ENCODE data around the gene TK1.
"Not testable (repeated sequence)": the region's sequence is repeated elsewhere in the genome, so short reads cannot be mapped to it uniquely, and the experiment has no call there.

Gene TK1

DNA sequence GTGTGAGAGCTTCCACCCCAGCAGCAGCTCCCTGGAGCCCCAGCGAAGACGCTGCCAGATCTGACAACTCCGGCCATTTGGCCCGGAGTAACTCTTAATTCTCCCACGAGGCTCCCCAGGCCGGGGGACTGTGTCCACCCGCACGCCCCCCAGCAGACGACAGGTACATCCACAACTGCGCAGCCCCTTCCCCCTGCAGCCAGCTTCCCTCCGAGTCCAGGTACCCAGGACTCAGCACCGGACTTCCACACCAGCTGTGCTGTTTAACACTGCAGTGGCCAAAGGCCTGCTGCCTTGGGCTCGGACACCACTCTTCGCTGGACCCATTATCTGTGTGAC is 11.2 kb downstream of the TK1 start:
- no peak for DNase-seq

DNA sequence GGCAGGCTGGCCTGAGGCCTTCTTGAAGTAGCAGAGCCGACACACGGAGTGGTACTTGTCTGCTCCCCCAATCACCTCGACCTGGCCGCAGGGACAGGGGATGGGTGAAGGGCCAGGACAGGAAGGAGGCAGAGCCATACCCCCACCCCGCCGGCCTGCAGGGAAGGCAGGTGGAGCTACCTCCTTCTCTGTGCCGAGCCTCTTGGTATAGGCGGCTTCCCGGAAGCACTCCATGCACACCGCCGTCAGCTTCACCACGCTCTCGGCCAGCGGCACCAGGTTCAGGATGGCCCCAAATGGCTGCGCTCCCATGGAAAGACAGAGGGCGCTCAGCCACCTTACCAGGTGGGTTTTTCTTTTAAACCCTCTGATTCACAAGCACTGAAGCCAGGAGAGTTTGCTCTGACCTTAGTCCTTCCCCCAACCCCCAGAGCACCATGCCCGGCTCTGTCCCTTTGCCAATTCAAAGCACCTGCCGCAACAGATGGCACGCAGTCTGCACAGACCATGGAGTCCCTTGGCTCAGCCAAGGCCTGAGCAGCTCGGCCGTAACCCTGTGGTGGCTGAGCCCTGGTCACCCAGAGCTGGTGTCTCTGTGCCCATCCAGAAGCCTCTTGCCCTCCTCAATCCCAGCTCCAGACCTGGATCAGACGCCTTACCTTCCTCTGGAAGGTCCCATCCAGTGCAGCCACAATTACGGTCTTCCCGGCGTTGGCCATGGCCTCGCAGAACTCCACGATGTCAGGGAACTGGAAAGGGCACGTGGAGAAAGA is 11.8 kb downstream of the TK1 start:
- peak; percentile 44 for DNase-seq

DNA sequence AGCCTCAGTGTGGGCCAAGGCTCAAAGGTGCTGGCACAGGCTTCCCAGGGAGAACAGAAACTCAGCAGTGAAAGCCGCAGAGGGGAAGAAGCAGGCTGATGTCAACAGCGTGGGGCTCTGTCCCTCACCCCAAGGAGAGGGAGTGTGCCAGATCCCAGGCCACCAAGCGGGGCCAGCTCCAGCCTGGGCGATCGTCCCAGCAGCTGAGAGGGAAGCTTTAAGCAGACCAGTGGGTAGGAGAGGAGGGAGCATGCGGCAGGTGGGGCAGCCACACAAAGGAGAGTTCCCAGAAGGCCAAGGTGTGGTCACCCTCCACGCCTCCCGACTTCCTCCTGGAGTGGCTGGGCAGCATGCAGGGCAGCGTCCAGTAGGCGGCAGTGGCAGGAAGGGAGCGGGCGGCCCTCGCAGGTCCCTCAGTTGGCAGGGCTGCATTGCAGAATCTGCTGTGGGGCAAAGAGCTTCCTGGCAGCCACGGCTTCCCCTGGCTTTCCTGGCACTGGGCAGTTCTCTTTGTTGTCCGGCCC is 12.4 kb downstream of the TK1 start:
- DNase-seq: no peak

DNA sequence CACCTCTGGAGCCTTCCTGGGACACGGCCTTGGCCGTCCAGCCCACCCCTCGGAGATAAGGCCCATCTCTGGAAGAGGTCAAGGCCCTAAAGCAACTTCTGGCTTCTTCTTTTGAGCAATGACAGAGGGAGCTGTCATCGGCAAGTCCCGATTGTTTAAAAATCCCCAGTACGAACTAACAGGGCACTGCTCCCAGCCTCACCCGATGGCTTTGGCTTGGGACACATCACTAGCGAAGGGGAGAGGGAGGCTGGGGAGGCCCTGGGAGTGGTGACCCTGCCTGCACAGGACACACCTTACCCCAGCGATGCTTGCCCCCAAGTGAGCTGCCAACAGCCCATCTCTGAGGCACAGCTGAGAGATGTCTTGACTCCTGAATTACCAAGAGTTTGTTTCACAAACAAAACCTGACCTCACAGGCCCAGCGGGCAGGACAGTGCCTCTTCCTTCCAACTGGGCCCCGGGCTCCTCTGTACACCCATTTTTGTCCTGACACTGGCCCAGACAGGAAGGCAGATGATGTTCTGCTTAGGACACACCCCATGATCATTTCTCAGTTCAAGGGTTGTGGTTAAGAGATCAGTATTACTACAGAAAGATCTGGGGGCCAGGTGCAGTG is 13.6 kb downstream of the TK1 start:
- DNase-seq: no peak

DNA sequence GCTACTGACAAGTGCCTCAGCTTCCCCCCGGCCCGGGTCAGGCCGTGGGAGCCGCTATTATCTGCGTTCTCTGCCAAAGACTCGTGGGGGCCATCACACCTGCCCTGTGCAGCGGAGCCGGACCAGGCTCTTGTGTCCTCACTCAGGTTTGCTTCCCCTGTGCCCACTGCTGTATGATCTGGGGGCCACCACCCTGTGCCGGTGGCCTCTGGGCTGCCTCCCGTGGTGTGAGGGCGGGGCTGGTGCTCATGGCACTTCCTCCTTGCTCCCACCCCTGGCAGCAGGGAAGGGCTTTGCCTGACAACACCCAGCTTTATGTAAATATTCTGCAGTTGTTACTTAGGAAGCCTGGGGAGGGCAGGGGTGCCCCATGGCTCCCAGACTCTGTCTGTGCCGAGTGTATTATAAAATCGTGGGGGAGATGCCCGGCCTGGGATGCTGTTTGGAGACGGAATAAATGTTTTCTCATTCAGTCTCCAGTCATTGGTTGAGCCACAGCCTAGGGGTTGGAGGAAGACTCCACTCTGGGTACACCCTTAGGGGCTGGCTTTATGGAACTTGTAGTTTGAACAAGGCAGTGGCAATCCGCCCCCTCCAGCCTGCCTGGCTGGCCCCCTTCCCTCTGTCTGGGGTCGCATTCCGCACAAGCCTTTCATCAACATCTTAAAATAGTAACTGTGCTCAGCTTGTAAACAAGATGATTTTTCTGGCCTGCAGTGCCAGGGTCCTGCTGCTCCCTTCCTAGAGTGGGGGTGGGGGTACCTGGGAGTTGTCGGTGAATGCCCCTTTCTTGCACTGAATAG is 14.4 kb downstream of the TK1 start:
- no peak for DNase-seq

DNA sequence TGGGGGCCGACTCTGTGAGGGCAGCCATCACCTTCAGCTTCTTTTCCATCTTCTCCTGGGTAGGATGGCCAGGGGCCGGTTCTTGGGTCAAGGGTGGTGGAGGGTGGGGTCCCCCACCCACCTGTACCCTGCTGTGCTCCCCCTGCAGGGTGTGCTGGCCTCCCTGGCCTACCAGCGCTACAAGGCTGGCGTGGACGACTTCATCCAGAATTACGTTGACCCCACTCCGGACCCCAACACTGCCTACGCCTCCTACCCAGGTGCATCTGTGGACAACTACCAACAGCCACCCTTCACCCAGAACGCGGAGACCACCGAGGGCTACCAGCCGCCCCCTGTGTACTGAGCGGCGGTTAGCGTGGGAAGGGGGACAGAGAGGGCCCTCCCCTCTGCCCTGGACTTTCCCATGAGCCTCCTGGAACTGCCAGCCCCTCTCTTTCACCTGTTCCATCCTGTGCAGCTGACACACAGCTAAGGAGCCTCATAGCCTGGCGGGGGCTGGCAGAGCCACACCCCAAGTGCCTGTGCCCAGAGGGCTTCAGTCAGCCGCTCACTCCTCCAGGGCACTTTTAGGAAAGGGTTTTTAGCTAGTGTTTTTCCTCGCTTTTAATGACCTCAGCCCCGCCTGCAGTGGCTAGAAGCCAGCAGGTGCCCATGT is 15.1 kb downstream of the TK1 start:
- not testable (repeated sequence) for DNase-seq

DNA sequence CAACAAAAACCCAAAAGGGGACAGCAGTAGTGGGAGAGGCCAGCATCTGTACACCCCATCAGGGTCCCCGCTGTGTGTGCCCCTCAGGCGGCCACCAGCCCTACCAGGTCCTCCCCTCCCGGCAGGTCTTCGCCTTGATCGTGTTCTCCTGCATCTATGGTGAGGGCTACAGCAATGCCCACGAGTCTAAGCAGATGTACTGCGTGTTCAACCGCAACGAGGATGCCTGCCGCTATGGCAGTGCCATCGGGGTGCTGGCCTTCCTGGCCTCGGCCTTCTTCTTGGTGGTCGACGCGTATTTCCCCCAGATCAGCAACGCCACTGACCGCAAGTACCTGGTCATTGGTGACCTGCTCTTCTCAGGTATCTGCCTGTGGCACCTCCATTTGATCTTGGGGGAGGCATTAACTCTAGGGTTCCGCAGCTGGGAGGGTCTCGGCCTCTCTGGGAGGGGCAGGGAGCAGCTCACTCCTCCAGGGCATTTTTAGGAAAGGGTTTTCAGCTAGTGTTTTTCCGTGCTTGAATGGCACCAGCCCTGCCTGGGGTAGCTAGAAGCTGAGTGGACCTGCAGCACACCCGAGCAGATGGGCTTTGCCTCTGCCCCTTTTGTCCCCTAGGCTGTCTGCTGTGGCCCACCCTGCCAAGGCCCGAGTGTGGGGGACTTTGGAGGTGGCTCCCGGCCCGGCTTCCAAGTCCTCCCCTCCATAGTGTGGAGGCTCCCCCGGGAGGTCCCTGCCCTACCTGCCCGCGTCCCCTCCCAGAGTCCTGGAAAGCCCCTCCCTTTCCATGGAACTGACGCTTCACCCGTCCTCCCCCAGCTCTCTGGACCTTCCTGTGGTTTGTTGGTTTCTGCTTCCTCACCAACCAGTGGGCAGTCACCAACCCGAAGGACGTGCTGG is 15.9 kb downstream of the TK1 start:
- DNase-seq: no peak

DNA sequence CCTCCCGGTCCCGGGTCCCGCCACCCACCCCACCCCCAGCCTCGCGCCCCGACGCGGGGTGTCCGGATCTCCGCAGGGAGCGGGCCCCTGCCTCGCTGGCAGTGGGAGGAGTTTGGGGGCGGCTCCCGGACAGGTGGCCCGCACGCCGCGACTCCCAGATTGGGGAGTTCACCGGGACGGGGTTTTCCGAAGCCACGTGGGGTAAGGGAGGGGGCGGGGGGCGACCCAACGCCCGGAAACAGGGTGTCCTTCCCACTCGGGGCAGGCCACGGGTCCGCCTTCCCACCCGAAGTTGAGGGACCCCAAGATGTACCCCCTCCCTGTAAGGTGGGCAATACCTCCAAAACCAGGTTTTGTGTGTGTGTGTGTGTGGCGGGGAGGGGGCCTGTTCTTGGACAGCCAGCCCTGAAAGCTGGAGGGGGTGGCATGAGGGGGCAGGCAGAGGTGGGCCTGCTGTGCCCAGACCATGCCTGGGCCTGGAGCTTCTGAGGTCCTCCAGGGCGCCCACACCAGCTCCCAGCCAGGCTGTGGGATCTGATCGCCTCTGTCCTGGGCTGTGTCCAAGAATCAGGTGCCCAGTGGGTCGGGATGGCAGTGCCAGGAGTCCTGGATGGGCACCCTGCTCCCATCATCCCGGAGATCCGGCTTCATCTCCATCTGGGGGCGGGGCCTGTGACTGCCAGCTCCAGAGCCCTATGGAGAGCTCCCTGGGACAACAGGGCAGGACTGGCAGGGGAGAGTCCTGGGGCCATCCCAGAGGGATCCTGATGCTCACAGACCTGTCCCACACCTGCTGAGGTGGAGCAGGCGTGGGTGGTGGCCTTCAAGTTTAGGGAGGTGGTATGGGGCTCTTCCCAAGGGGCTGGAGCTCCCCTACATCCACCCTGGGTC is 17.7 kb downstream of the TK1 start:
- no peak for DNase-seq

DNA sequence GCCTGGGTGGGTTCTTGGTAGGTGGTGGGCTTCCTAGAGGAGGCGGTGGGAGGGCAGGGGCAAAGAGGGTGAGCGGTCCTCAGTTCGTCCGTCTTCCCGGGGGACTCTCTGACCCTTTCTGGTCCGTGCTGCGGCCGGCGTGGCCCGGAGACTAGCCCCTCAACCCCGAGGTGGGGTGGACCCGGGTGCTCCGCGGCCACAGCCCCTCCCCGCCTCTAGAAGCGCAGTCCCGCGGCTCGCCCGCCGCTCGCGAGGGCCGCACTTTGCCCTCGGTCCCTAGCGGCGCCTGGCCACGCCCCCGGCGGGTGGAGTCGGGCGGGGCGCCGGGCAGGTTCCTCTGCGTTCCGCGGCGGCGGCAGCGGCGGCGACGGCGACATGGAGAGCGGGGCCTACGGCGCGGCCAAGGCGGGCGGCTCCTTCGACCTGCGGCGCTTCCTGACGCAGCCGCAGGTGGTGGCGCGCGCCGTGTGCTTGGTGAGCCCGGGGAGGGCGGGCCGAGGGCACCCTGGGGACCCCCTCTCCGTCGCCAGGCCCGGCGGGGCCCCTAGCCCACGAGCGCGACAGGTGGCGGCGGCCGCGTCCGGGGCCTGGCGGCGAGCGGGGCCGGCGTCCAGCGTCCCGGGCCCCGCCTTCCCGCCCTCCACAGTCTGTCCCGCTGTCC is 18.5 kb downstream of the TK1 start, which contains the start of gene SYNGR2:
Gene SYNGR2, plus strand, starts transcription at position 340 of the 661 bp plus-strand sequence. Its CDS starts 36 bp downstream, at position 376.
- DNase-seq: peak; percentile 63

DNA sequence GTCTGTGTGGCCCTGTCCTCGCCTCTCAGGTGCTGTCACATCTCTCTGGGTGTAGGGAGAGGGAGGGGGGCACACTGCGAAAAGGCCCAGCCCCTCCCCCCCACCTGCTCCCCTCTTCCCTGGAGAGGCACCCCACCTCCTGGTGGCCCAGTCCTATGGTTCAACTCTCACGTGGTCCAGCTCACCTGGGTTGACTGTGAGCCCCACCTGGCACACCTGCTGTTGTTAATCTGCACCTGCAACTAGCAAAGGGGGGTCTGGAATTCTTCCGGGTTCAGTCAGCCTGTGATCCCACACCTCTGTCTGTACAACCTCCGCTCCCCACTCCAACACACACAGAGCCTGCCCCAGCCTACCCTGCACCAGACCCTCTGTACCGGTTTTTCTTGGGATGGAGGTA is 20.4 kb downstream of the TK1 start:
- no peak for DNase-seq

DNA sequence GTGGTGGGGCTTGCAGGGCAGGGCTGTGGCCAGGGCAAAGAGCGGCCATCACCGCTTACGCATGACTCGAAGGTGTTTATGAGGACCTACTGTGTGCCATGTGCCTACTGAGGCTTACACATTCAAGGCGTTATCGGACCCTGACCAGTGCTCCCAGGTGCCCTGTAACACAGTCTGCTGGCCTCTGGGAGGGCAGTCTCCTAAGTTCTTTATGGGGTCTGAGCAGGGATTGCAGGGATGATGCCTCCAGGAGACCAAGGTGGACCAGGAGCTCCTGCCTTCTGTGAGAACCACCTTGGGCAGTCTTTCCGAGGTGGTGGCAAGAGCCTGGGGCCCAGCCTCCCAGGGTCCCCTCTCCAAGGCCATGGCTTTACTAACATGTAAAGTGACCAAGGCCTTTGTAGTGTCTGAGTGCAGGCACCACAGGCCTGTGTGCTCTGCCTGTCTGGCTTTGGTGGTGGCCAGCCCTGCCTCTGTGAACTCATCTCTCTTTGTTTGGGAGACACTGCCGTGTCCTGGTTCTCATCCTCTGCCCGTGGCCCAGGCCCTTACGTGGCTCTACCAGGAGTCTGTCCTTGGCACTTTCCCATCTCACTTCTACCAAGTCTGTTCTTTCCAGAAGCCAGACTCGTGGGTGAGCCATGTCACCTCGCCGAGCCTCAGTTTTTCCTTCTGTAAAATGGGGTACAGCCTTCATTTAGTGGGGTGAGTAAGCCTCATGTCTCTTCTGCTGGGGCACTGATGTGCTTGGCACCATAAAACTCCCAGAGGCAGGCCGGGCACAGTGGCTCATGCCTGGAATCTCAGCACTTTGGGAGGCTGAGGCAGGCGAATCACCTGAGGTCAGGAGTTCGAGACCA is 21.9 kb downstream of the TK1 start:
- DNase-seq: no peak

DNA sequence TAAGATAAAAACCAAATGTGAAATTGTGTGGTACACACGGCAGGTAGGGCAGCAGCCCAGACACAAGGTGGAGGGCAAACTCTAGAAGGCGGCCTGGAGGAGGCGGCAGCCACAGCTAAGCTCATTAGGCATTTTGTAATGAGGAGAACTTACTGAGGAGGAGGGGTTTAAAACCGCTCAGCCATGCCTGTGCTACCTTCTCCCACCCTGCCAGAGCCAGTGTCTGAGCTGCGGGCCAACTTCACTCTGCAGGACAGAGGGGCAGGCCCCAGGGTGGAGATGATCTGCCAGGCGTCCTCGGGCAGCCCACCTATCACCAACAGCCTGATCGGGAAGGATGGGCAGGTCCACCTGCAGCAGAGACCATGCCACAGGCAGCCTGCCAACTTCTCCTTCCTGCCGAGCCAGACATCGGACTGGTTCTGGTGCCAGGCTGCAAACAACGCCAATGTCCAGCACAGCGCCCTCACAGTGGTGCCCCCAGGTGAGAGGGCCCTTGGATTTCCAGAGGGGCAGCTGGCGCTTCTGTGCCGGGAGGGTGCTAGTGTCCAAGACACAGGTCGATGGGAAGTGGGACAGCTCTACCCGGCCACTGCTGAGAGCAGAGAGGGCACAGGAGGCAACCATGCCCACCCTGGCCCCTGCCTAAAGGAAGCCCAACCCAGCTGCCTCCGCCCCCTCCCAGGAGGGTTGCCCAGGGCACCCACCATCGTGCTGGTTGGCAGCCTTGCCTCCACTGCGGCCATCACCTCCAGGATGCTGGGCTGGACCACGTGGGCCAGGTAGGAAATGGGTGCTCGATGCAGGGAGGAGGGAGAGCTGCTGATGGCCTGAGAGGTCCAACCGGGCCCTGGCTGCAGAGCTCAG is 22.7 kb downstream of the TK1 start:
- peak; percentile 22 for DNase-seq

DNA sequence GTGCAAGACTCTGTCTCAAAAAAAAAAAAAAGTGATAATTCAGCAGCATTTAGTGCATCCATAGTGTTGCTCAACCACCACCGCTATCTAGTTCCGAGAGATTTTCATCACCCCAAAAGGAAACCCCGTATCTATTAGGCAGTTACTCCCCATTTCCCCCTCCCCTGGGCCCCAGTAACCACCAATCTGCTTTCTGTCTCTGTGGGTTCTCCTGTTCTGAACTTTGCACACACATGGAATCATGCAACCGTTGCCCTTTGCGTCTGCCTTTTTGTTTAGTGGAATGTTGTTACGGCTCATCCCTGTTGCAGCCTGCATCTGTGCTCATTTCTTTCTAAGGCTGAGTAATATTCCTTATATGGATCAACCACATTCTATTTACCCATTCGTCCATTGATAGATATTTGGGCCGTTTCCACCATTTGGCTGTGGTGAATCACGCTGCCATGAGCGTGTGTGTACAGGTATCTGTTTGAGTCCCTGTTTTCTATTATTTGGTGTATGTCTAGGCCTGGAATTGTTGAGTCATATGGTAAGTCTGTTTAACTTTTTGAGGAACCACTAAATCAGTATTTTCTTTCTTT is 27.2 kb downstream of the TK1 start:
- no peak for DNase-seq

DNA sequence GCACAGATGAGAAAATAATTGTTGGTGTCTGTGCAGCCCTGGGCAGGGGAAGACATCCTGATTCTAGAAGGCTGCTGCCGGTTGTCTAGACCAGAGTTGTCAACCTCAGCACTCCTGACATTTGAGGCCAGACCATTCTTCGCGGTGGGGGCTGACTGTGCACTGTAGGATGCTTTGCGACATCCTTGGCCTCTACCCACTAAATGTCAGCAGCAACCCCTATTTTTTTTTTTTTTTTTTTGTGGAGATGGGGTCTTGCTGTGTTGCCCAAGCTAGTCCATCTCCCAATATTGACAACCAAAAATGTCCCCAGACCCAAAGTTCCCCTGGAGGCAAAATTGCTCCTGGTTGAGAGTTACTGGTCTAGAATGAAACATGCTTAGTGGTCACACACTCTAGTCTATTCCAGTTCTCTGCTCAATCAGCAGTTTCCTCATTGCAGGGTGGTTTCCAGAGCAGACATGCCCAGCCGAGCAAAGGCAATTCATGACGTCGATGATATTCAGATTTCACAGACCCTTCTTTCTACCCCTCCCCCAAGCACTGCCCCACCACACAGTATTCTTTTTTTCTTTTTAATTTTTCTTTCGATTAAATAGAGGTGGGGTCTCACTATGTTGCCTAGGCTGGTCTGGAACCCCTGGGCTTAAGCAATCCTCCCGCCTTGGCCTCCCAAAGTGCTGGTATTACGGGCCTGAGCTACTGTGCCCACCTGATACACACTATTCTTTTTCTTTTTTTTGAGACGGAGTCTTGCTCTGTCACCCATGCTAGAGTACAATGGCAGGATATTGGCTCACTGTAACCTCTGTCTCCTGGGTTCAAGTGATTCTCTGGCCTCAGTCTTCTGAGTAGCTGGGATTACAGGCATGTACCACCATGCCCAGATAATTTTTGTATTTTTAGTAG is 31.7 kb downstream of the TK1 start:
- no peak for DNase-seq

DNA sequence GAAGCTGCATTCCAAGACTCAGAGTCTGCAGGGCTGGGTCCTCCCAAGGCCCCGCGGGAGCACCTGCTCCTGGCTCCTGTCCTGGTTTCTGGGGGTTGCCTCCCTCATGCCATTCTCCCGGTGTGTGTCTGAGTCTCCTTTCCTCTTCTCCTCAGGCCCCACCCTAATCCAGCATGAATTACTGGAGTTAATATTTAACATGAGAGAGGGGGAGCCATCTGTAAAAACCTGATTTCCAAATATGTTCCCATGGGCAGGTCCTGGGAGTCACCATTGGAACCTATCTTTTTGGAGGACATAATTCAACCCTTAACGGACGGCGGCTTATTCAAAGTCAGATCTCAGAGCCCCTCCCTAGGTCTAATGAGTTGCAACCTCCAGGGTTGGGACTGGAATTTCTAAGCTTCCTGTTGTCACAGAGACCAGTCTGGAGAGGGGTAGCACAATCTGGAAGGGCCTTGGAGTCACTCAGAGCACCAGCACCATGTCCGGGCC is 35.3 kb downstream of the TK1 start:
- no peak for DNase-seq

DNA sequence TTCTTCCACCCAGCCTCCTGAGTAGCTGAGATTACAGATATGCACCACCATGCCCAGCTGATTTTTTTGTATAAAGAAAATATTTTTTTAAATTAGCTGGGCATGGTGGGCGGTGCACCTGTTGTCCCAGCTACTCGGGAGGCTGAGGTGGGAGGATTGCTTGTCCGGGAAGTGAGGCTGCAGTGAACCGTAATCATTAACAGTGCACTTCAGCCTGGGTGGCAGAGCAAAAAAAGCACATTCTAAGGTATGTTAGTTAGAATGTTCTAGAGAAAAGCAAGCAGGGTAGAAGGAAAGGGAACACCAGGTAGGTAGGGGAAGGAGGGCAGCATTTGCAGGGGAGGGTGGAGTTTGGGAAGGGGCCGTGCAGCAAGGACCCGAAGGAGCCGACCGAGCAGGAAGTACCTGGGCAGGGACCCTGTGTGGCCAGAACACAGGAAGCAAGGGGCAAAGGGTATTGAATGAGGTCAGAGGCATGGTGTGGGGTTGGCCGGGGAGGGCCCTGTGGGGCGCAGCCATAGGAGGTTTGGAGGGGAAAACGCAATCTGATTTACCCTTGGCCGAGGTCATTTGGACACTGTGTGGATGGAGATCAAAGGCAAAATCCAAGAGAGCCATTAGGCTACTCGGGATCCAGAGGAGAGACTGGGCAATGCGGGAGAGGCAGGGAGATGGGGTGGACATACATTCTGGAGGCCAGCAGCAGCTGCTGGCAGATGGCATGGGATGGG is 38.4 kb downstream of the TK1 start:
- DNase-seq: no peak

Measured in NCI-H1092 treated with DMSO at 0.1 percent for 48 hours (cell line).